C4-2B (cell line): ENCODE measurements around the gene CDH23.

Experiments used
- H3K27ac ChIP-seq: fragments of 450-650 bp; 2 replicates; pipeline ENCODE4 v1.5.1; 2017
- ZFX ChIP-seq: fragments of 450-650 bp; IDR thresholded peaks from 2 replicates; pipeline ENCODE4 v1.6.1; 2017
- TF ChIP-seq, protein P1 (sequence below): fragments of 450-650 bp; conservative IDR thresholded peaks from 2 replicates; pipeline ENCODE4 v1.5.1; 2017; ENCODE audit warnings: mild to moderate bottlenecking

CDH23 gene

GRCh38 chr10:71693377-71693776, 296.7 kb downstream of the CDH23 start:
- TF ChIP-seq, protein P1, sequence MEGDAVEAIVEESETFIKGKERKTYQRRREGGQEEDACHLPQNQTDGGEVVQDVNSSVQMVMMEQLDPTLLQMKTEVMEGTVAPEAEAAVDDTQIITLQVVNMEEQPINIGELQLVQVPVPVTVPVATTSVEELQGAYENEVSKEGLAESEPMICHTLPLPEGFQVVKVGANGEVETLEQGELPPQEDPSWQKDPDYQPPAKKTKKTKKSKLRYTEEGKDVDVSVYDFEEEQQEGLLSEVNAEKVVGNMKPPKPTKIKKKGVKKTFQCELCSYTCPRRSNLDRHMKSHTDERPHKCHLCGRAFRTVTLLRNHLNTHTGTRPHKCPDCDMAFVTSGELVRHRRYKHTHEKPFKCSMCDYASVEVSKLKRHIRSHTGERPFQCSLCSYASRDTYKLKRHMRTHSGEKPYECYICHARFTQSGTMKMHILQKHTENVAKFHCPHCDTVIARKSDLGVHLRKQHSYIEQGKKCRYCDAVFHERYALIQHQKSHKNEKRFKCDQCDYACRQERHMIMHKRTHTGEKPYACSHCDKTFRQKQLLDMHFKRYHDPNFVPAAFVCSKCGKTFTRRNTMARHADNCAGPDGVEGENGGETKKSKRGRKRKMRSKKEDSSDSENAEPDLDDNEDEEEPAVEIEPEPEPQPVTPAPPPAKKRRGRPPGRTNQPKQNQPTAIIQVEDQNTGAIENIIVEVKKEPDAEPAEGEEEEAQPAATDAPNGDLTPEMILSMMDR: no peak
- no peak for TF ChIP-seq ZFX
- H3K27ac ChIP-seq: no peak overlapping the region

- TF ChIP-seq, protein P1: no peak
- TF ChIP-seq ZFX: no peak
- no peak overlapping the region for H3K27ac ChIP-seq
Observed at GRCh38 chr10:71694039-71694501, 297.4 kb downstream of the CDH23 start.

- H3K27ac ChIP-seq: no peak overlapping the region
Observed at GRCh38 chr10:71694567-71694968, 297.8 kb downstream of the CDH23 start.

DNA sequence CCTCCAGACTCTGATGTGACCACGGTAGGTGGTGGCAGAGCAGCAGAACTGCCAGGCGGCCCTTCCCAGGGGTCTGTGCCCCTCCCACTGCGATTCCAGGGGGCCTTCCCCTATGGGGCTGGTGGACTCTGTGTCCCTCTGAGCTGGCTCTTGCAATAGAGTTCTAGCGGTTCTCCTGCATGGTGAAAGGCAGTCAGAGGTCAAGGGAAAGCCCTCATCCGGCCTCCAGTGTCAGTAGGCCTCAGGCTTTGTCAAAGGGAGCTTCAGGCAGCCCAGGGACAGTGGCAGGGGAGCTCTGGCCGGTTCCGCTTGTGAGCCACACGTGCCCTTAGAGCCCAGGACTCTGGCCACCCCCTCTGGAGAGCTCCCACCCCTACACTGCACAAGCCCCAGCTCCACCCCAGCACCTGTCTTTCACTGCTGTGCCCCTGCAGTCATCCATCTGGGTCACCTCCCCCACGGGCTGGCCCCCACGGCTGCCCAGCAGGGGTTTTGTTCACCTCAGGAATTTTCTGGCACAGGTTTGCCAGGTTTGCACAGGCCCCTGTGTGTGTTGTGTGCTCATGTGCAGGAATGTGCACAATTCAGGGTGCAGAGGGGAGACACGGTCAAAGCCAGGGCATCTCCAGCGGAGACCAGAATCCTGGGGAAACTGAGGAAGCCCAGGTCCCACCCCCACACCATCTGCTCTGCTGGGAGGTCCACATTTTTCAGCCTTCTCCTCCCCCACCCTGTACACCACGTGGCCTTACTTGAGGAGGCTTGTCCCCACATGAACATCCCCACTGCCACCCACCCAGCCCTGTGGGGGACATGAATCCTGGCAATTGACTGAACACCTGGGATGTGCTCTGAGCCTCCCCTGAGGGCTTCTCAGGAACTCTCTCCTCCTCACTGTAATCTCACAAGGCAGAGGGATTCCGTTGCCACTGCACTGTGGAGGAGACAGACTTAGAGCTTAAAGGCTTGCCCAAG, 299.1 kb downstream of the CDH23 start:
- no peak for TF ChIP-seq ZFX
- TF ChIP-seq, protein P1: no peak
- H3K27ac ChIP-seq: no peak overlapping the region

More at GRCh38 chr10:71694567-71694968, 297.8 kb downstream of the CDH23 start:
- TF ChIP-seq, protein P1: no peak
- no peak for TF ChIP-seq ZFX

GRCh38 chr10:71696628-71697326, 300.1 kb downstream of the CDH23 start:
- TF ChIP-seq ZFX: no peak
- TF ChIP-seq, protein P1: peak; percentile 98
- no peak overlapping the region for H3K27ac ChIP-seq

DNA sequence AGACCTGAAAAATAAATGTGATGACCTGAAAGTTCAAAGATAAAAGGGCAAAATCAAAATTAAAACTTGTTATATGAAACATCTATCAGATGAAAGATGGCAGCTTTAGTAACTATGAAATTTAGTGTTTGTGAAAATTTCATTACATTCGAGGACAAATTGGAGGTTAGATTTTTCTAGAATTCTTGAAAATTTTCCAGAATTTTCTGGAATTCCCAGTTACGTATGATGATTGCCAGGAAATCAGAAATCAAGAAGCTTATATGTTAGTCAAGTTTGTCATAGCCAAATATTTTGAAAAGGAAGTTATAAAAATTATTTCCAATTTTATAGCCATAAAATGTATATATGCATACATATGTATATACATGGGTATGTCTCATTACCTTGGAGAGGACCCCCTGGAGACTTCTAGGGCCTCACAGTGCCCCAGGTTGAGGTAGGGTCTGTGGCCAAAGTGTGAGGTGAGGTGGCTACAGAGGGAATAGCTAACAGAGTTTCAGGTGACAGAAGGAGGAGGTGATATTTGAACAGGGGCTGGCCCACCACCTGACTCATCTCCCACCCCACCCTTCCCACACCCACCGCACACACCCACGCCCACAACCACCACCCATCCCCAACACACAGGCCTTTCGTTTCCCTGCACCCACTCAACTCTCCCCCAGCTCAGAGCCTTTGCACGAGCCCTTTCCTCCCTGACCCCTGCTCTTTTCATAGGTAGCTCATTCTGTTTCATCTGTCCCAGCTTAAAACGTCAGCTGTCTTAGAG, 301.4 kb downstream of the CDH23 start:
- TF ChIP-seq ZFX: no peak
- TF ChIP-seq, protein P1: no peak
- no peak overlapping the region for H3K27ac ChIP-seq
